GM12873 (cell line): ENCODE measurements around the gene MANSC1.

ENCODE experiments used
- TF ChIP-seq, protein P1 (sequence below): IDR thresholded peaks from 2 replicates; pipeline ENCODE4 v1.5.1; 2012; ENCODE audit warnings: low read depth, mild to moderate bottlenecking, moderate library complexity, low read length, control low read depth; ENCODE audit not compliant: insufficient read depth; ENCODE audit errors: missing control alignments

The MANSC1 gene

DNA sequence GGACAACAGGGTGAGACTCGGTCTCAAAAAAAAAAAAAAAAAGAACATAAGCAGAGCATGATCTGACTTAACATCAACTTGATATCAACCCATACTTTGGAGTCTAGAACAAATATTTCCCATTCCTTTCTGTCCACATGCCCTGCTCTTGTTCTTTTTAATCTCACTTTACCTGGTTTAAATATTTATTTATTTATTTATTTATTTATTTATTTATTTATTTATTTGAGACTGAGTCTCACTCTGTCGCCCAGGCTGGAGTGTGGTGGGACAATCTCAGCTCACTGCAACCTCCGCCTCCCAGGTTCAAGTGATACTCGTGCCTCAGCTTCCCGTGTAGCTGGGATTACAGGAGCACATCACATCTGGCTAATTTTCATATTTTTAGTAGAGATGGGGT, 63.6 kb downstream of the MANSC1 start:
- TF ChIP-seq, protein P1, sequence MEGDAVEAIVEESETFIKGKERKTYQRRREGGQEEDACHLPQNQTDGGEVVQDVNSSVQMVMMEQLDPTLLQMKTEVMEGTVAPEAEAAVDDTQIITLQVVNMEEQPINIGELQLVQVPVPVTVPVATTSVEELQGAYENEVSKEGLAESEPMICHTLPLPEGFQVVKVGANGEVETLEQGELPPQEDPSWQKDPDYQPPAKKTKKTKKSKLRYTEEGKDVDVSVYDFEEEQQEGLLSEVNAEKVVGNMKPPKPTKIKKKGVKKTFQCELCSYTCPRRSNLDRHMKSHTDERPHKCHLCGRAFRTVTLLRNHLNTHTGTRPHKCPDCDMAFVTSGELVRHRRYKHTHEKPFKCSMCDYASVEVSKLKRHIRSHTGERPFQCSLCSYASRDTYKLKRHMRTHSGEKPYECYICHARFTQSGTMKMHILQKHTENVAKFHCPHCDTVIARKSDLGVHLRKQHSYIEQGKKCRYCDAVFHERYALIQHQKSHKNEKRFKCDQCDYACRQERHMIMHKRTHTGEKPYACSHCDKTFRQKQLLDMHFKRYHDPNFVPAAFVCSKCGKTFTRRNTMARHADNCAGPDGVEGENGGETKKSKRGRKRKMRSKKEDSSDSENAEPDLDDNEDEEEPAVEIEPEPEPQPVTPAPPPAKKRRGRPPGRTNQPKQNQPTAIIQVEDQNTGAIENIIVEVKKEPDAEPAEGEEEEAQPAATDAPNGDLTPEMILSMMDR: no peak

DNA sequence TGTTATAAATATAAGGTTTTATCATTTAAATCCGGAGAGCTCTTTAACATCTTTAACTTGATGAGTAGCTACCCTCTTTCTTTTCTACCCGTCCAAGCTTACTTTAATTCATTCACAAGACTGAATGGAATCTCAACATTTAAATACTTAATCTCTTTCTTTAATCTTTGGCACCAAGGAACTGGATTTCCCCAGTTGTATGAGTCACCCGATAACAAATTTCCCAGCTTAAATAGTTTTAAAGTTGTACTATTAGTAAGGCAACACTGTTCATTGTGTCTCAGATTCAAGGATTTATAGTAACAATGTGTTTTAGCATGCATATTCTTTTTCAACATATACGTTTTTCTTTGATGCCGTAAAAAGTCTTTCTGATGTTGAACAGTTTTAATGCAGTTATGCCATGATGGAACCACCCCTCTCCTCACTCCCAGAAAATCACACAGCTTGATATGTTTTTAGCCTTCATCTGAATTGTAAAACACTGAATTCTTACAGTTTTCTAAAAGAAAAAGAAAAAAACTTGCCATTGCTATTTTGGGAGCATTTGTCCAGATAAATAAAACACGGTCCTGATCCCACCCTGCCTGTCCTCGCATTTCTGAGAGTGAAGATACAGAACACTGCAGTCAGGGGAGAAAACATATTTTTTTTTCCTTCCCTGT, 67.1 kb downstream of the MANSC1 start:
- TF ChIP-seq, protein P1: no peak

DNA sequence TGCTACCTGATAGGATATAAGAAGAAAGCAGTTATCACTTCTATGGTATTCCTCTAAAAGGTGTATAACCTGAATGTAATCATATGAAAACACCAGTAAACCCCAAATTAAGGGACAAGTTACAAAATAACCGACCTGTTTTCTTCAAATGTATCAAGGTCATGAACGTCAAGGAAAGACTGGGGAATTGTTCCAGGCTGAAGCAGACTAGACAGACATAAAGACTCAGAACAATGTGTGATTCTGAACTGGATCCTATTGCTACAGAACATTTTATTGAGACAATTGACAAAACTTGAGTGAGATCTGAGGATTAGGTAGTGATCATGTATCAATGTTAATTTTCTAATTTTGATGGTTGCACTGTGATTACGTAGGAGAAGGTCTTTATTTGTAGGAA, 67.8 kb downstream of the MANSC1 start:
- TF ChIP-seq, protein P1: no peak

DNA sequence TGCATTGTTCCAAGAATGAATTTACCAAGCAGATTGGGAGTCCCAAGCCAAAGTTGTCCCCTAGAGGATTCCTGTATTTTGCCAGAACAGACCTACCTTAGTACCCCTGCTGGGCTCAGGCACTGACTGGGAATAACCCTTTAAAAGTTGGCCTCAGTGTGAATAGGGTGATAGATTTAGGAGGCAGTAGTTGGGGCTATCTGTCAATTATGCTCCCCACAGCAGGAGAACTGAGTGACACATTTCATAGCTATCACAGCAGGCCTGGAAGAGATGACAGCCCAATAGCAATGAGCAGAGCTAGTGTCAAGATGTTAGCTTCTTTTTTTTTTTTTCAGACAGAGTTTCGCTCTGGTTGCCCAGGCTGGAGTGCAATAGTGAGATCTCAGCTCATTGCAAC, 68.9 kb downstream of the MANSC1 start:
- TF ChIP-seq, protein P1: no peak

DNA sequence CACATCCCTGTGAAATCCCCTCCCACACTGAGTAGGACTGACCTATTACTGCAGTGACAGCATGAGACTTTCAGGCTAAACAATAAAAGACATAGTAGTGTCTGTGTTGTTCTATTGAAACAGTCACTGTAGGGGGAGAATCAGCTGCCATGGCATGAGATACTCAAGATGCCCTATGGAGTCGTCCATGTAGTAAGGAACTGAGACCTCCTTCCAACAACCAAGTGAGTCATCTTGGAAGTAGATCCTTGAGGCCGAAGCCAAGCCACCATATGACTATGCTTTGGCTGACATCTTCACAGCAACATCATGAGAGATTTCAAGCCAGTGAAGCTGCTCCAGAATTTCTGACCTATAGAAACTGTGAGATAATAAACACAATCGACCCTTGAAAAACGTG, 71.1 kb downstream of the MANSC1 start:
- TF ChIP-seq, protein P1: no peak
